Ramos (cell line): ENCODE results near the gene GRHL3.

Source experiments
- in situ Hi-C: fragments of 300-500 bp; cut with MboI; formaldehyde crosslinking; loops from one replicate; pipeline ENCODE4 v1.14.3; 2022; ENCODE audit warnings: low sequenced_read_pairs; ENCODE audit not compliant: unreplicated experiment

The GRHL3 gene

DNA sequence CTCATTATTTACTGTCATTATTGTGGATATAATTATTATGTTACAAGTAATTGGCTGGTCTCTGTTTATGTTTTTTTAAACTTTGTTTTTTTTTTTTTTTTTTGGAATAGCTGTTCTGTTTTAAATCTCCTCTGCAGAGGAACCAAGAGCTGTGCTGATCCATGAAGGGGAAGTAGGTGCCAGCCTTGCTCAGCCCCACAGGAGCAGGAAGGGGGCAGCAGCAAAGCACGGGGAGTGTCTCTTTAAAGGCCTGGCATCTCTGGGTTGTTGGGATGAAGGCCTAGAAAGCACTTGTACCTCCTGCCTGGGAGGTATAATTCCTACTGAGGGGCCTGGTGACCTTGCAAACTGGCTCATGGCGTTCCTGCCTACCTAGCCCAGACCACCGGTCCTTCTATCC lies 2.5 kb upstream of the GRHL3 start:
- in situ Hi-C loops: no loop called here

DNA sequence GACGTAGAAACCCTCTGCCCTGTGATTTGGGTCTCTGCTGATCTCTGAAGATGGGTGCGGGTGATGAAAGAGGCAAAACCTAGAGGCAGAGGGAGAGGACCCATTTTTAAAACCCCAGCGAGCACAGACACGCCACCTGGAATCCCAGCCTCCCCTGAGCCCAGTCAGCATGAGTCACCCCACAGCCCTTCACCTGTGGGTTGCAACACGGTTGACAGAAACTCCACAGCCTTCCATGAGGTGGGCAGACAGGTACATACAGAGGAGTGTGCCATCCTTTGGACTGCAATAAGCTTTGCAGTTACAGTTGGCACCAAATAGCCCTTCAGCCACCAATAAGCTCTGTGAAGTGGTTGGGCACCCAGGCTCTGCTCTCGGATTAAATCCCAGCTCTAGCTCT lies 2.1 kb upstream of the GRHL3 start:
- in situ Hi-C loops: no loop called here

DNA sequence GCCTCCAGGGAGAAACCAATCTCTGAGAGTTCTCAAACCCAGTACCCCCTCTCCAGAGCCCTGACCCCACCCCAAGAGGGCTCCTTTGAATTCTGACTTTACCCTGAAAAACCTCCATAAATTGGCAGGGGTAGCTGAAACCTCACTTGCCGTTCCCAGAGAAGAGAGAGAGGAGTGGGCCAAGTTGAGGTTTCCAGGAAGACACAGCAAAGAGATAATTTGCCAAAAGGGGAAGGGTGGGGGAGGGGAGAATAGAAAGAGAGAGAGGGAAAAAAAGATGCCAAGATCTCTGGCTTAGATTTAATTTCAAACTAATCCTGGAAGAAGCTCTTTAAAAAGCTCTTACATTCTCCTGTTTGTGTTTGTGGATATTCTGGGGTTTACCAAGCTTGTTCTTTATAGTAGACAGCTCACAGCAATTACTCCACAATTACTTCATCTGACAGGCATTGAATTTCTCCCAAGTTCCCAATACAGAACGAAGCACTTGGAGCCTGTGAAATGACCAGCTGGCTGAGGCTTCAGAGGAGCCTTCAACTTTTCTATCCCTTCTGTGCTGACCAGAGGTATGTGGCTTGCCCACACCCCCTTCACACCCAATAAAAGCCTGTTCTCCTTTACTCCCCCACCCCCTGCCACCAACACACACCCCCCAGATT lies 1.1 kb upstream of the GRHL3 start:
- in situ Hi-C loops: no loop called here

DNA sequence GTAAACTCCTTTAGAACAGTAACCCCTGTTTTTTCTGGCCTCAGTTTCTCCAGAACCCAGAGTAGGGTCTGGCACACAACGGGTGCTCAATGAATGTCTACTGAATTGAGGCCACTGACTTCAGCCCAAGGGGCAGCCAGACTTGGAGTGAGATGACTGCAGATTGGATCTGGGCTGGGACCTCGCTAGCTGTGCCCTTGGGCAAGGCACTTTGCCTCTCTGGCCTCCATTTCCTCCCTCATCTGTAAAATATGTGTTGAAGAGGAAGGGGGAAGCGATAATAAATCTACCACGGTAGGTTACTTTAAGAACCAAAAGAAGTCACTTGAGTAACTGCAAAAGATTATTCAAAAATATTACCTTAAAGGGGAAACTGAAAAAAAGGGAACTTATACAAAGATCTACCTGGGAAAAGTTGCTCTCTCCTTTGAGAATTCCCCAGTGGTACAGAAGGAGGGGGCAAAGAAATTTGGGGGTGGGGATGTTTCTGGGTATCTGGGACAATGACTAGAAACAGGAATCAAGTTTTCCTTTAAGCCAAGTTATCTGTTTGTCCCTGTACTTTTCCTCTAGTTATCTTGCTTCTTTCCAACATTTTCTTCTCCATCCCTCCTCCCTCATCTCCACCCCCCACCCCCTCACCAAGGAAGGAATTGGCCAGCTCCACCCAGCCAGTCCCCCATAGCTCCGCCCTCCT lies 394 bp upstream of the GRHL3 start:
- in situ Hi-C loops: no loop called here

DNA sequence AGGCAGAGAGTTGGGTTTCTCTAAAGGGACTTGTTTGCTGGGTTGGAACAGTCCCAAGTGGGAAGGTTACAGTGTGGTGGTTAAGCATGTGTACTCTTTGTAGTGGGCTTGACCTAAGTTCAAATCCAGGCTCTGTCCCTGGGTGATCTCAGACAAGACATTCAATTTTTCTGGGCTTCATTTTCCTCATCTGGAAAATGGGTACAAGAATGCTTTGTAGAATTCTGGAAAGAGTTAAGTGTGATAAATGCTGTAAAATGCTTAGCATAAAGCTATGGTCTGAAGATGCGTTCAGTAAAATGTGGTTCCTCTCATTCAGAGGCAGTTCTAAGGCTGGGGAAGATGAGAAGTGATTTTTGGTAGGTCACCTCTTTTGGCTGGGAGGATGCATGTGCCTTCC lies 805 bp downstream of the GRHL3 start:
- in situ Hi-C loops: no loop called here

DNA sequence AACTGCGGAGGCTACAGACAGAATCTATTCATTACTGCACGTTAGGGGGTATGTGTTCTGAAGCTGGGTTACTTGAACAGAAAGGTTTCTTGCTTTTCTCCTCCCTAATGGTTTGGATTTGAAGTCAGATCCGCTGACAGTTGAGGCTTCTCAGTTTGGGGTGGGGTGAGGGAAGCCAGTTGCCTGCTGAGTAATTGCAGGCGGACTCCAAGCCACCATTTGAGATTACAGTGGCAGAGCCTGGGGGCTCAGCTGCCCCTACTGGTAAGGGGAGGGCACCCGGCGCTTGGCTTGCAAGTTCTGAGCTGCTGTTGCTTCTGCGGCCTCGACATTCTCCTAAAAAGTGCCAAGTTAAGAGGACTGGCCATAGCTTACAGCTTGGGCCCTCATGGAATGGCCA lies 2.0 kb downstream of the GRHL3 start:
- in situ Hi-C loops: no loop called here

DNA sequence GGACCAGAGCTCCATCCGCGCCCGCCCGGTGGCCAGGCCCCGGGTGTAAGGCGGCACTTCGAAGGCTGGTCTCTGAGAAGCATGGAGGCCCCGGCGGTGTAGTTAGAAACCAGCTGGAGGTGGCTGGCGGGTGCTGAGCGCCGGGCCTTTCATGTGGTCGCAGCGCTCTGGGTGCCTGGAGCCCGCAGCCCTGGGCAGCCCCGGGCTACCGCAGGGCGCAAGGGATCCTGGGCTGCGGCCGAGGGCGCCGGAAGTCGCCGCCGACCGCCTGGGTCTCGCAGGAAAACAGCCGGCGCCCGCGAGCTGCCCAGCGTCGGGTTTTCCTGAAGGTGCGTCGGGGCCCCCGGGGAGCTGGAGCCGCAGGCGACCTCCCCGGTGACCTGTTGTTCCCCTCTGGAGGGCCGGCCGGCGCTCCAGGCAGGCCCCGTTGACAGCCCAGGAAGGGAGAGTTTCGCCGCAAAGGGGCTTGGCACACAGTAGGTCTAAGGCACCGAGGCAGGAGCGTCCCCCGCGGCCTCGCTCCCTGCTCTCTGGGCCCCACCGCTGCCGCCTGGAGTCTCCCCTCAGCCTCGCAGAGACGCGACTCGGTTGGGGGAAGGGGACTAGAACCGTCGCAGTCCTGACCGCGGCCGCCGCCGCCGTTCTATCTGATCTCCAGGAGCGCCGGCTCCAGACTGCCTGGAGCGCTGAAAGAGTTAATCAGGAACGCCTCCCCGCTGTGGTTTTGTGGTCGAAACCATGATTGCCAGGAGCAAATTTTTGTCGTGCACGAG lies 2.7 kb downstream of the GRHL3 start:
- in situ Hi-C loops: no loop called here

DNA sequence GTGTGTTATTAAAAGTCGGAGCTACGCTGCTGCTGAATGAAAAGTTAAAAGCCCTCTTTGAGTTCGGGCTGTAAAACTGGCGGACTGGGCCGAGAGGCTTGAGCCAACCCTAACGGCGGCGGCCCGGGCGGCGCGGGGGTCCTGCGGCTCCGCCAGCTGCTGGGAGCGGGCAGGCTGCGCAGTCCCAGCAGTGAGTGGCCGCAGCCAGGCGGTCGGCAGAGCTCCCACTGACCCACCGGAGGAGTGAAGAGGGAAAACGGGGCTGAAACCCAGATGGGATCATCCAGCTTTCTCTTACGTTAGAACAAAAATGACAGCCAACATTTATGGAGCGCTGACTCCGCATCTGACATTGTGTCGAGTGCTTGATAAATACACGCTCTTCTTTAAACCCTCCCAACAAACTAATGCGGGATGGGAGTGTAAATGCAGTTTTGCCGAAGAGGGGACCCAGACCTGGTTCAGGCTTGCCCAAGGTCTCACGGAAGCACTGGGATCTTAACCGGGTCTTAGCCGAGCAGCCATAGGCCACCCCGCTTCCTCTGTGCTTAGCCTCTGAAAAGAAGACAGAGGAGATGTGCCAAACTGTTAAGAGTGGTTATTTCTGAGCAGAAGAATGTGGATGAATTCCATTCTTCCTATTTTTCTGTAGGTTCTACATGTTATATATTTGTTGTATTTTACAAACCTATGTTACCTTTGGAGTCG lies 3.5 kb downstream of the GRHL3 start:
- in situ Hi-C loops: no loop called here

DNA sequence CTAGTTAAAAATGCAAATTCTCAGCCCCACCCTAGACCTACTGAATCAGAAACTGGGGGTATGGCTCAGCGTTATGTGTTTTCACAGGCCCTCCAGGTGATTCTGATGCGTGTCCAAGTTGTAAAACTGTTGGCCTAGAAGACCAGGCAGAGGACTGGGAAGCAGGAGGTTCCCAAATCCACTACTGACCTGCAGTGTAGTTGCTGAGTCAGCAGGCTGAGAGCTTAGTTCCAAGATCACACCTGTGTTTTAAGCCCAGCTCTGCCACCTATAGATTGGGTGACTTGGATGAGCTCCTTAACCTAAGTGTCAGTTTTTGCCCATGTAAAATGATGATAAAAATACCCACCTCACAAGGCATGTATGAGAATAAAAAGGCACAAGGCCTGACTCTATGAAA lies 4.1 kb downstream of the GRHL3 start:
- in situ Hi-C loops: no loop called here

DNA sequence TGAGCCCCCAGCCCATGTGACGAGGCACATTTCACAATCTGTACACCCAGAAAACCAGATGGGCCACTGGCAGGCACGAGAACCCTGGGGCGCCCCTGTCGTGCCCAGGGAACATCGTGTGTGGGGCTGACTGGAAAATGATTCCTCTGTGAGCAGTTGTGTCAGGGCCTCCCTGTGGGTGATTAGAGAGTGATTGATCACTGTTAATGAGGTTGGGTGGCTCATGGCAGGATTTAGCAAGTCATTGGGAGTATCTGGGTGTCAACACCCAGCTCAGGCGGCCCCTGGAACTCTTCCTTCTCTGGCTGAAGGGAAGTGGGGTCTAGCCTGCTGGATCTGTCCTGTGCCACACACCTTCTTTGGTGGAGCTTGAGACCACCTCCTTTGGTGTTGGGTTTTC lies 5.7 kb downstream of the GRHL3 start:
- in situ Hi-C loops: no loop called here

DNA sequence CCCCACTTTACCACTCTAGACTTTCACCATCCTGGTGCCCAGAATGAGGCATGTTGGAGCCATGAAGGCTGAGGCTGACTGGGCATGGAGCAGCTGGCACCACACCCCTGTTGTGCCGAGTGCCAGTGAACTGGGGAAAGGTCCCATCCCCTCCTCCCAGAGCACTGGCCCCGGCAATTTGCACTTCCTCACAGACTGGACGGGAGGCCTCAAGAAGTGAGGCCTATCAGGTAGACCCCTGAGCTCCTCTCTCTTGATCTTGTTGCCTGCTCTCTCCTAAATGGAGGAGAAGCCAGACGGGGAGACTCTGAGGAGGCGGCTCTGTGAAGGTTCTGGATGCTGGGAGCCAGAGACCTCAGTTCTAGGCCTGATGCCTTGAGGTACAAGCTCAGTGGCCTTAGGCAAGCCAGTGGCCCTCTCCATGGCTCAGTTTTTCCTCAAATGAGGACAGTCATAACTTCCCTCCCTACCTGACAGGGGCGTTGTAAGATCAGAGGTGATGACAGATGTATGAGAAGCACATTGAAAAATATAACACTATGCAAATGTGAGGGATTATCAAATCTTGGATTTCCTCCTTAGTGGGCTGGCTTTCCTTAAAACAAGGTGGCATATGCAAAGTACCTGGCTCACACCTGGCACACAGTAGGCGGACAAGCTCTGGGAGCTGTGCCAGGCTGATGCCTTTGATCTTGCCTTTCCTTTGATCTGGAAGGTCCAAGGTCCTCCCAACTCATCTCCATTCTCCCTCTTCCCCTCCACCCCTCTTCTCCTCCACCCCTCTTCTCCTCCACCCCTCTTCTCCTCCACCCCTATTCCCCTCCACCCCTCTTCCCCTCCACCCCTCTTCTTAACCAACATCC lies 6.7 kb downstream of the GRHL3 start:
- in situ Hi-C loops: no loop called here

DNA sequence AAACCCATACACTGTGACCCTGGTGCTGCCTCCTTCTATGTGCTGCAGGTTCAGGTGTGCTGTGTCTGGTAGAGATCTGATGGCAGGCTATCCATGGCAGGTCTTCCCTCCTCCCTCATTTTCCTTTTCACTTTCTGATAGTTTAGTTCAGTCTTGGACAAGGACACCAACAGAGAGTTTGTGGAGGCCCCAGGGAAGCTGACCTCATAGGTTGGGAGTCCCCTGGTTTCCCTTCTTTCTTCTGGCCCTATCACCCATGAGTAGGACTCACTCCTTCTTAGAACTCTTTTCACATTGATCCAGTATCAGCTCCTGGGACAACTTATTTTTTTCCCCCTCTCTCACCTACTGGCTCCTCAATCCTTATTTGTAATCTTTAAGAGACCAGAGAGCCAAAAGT lies 8.3 kb downstream of the GRHL3 start:
- in situ Hi-C loops: no loop called here

DNA sequence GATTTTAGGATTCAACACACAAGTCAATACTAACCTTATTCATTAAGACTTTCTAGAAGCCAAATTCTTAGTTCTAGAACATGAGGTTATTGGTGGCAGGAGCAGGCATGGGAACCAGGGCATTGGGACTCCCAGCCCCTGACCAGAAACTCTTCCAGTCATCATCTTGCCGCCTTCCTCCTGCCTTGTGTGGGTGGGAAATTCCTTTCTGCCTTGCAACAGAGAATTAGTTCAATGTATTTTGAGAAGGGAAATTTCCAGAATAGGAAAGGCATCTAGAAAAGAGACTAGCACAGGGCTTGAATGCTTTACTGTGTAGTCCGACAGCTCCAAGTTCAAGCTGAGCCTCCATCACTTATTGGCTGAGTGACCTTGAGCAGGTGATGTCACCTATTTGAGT lies 8.7 kb downstream of the GRHL3 start:
- in situ Hi-C loops: no loop called here

DNA sequence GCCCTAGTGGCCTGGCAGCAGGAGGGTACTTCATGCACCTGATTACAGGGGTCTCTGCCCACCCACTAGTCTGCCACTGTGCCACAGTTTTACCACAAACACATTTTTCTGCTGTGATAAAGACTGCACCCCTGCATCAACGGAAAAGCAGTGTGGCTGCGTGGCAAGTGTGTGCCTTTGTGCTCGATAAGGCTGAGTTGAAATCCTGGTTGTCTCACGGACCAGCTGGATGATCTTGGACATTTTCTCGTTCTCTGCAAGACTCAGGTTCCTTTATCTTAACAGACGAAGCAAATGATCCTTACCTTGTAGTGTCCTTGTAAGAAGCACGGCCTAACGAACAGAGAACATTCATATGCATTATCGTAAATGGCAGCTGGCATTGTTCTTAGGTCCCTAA lies 10.2 kb downstream of the GRHL3 start:
- in situ Hi-C loops: no loop called here

DNA sequence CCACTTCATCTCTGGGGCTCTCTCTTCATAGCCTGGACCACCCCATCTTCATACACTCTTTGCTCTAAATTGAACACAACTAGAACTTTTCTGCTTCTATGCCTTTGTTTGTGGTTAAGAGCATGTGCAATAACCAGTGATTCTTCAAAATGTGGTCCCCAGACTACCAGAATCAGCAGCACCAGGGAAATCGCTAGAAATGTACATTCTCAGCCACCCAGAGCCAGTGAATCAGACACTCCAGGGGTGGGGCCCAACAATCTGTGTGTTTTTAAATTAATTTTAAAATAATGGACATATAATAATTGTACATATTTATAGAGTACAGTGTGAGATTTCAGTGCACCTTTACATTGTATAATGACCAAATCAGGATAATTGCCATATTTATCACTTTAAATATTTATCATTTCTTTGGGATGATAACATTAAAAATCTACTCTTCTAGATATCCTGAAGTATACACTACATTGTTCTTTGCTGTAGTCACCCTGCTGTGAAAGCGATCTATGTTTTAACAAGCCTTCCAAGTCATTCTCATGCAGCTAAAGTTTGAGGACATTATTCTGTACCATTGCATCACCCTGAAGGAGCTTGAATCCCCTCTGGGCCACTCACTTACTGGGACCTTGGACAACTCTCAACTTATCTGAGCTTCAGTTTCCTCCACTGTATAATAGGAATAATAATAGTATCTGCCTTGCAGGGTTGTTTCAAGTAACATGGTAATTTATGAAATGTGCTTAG lies 10.8 kb downstream of the GRHL3 start:
- in situ Hi-C loops: no loop called here

DNA sequence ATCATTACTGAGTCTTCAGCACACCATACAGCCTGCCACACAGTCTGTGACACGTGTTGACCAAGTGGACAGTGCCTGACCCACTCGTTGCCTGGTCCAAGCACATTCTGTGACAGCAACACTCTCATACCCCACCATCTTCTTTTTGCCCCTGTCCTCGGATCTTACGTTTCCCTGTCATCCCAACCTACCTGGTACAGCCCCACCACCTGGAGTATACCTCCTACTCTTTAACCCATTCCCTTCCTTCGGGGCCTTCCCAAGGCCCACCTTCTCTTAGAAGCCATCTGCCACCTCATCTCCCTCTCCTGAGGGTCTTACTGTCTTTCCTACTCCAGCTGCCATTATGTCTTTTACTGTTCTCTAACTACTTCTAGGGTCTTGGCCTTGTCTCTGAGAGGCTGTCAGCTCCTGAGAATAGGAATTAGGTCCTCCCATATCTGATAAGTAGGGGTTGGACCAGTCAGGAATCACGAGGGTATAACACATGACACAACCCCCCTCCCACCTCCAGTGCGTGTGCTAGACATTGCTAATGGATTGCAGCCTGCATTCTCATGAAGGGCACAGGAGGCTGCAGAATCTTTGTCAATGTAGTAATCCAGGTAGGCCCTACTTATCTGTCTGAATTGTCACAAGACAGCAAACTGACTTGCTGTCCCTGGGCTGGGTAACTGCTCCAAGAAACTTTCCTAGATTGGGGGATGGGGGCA lies 13.0 kb downstream of the GRHL3 start:
- in situ Hi-C loops: no loop called here

DNA sequence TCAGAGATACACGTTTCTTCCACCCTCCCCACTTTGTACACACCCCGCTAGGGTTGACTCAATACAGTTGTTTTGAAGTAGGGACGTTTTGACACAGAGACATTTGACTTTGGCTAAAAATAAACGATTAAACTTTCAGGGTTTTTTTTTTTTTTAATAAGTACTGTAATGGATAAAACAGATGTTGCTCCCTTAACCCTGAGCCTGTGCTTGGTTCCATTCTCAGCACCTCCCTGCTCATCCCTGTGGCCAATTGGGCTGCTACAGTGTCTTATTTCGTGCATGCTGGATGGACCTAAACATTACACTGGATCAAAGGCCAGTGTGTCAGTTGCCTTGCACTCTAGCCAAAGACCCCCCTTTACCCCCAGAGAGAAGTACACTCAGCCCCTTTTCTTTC lies 16.9 kb downstream of the GRHL3 start:
- in situ Hi-C loops: no loop called here

DNA sequence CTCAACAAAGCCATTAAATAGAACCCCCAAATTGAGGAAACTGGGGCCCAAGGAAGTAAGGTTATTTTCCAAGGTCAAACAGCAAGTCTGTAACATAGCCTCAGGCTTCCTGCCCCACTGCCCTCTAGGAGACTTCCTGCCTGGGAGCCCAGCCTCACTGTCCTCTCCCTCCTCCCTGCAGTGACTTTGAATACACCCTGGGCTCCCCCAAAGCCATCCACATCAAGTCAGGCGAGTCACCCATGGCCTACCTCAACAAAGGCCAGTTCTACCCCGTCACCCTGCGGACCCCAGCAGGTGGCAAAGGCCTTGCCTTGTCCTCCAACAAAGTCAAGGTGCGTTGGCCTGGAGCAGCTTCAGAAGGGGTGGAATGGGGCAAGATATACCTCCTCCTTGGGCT lies 18.3 kb downstream of the GRHL3 start:
- in situ Hi-C loops: no loop called here

DNA sequence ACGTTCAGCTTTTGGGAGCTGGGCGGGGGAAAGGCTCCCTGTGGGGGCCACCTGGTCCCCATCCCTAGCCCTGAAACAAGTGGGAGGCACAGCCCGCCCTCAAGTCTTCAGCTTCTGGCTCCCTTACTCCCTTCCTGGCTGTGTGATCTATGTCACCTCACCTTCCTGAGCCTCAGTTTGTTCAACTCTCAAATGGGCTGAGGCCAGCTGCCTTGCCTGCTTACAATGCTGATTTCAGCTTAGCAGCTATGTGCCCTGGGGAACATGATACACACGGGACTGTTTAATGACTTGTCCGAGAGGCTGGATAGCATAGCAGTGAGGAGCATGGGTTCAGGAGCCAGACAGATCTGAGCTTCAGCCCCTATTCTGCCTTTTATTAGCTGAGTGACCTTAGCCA lies 19.3 kb downstream of the GRHL3 start:
- in situ Hi-C loops: no loop called here
